Adipose tissue (tissue), 3 donors: ENCODE measurements around the gene ZNF616. TPM values are rescaled to one million over a fixed set of nuclear protein-coding genes. Genes with fewer than 3 reads are reported as not detected.
"Not testable (repeated sequence)": the region's sequence is repeated elsewhere in the genome, so short reads cannot be mapped to it uniquely, and the experiment has no call there.

Source experiments
- H3K27ac ChIP-seq: one replicate; pipeline ENCODE4 v1.5.1; 2013; ENCODE audit warnings: low read depth, low read length
- WGBS, 3 donors: extraction: QIAGEN DNeasy Blood & Tissue Kit; methylation state at CpG; one replicate each; pipeline ENCODE4 v1.1.7; 2013; 5-methylcytosine and 5-hydroxymethylcytosine counted together
- polyA plus RNA-seq, 3 donors: library from polyadenylated mRNA; stranded (reverse); fragments of 200-250 nt; gene quantifications; one replicate each; pipeline ENCODE4 v1.2.3, GENCODE V29; 2013
- donor health status: healthy with polysubstance abuse.
- donor health status: Bipolar disorder and iron deficiency.
- donor health status: healthy.

ZNF616 gene
- polyA plus RNA-seq, 3 donors: 2.1 to 3.2 (median 2.2) TPM

- WGBS, 3 donors: 97 to 98% (median 98%) methylated on average over 12 of the region's 12 CpGs
- H3K27ac ChIP-seq: no peak overlapping the region
Observed at GRCh38 chr19:52115526-52116053, 24.1 kb downstream of the ZNF616 start.

- H3K27ac ChIP-seq: no peak overlapping the region
- 98 to 99% (median 99%) methylated on average over 5 of the region's 5 CpGs for WGBS, 3 donors
Observed at GRCh38 chr19:52114691-52115090, 25.0 kb downstream of the ZNF616 start.

DNA sequence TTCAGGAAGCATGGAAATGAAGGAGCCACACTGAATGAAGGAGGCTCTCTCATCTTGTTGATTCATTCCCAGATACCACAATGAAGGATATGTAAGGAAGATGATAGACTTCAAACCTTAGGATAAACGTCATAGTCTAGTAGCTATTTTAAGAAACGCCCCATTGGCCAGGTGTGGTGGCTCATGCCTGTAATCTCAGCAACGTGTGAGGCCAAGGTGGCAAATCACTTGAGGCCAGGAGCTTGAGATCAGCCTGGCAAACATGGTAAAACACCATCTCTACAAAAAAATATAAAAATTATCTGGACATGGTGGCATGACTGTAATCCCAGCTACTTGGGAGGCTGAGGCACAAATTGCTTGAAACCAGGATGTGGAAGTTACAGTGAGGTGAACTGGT is 27.1 kb downstream of the ZNF616 start:
- 86 to 91% (median 89%) methylated on average over 3 of the region's 3 CpGs for WGBS, 3 donors
- no peak overlapping the region for H3K27ac ChIP-seq

DNA sequence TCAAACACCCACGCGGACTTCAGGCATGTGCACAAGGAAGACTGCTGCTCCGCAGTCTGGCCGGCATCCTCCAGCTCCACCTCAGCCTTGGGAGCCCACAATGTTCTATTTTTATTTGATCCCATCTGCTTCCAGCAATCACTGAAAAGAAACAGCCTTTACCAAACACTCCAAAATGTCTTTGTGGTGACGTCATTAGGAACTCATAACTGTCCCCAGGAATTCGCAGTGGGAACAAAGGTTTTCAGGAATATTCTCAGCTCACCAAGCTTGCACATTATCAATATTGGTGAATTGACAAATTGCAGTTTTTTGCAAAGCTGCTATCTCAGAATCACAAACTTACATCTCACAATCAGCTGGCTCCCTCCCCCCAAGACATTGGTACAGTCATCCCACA is 29.0 kb downstream of the ZNF616 start:
- H3K27ac ChIP-seq: no peak overlapping the region
- 88 to 94% (median 92%) methylated on average over 6 of the region's 6 CpGs for WGBS, 3 donors

GRCh38 chr19:52102782-52103181 is 37.0 kb downstream of the ZNF616 start:
- H3K27ac ChIP-seq: no peak overlapping the region
- 100% methylated on average over 1 of the region's 1 CpG for WGBS, 3 donors

- WGBS, 3 donors: 75 to 83% (median 78%) methylated on average over 2 of the region's 2 CpGs
- no peak overlapping the region for H3K27ac ChIP-seq
Observed at GRCh38 chr19:52101866-52102562, 37.7 kb downstream of the ZNF616 start.

GRCh38 chr19:52099497-52100138 is 40.1 kb downstream of the ZNF616 start:
- WGBS, 3 donors: 87 to 90% (median 89%) methylated on average over 2 of the region's 2 CpGs
- no peak overlapping the region for H3K27ac ChIP-seq

GRCh38 chr19:52096416-52096815 is 43.3 kb downstream of the ZNF616 start:
- WGBS, 3 donors: 83 to 98% (median 85%) methylated on average over 3 of the region's 3 CpGs
- H3K27ac ChIP-seq: not testable (repeated sequence)

DNA sequence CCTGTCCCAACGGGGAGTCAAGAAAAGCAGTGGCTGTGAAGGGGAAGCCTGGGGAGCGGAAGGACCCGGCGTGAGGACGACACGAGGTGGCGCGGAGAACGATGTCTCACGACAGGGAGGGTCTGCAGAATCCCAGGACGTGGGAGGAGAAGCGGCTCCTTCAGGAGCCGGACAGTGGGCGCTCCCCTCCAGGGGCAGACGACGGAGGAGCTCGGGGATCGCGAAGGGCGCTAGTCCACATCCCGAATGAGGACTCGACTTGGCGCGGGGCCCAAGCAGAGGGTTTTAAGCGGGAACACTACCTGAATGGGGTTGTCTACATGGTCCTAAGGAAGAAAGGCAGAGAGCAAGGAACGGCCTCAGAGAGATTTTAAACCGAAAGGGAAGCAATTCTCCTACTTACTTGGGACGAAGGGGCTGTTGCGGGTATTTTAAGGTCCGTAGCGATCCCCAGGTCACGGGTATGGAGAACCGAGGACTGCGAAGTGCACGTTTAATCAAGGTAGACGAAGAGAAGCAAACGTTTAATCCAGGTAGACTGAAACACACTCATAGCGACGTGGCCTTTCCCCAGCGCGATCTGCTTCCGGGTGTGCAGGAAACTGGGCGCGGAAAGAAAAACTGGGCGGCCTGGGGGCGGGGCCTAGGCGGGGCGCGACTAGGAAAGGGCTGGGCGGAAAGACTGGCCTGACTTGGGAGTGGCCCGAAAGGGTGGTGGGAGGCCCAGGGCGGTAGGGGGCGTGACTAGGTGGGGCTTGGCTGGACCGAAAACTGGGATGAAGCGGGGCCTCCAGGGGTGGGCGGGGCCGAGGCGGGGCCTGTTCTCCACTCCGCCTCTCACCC is 44.3 kb downstream of the ZNF616 start, which contains the start of gene ZNF841:
Gene ZNF841, minus strand, starts transcription at position 594 of the 843 bp plus-strand sequence. CDS start 10,964 bp downstream, outside the sequence.
- H3K27ac ChIP-seq: no peak within 1 kb of the TSS
- WGBS, 3 donors: 0 to 2% (median 1%) methylated on average over 57 to 59 of the region's 59 CpGs

DNA sequence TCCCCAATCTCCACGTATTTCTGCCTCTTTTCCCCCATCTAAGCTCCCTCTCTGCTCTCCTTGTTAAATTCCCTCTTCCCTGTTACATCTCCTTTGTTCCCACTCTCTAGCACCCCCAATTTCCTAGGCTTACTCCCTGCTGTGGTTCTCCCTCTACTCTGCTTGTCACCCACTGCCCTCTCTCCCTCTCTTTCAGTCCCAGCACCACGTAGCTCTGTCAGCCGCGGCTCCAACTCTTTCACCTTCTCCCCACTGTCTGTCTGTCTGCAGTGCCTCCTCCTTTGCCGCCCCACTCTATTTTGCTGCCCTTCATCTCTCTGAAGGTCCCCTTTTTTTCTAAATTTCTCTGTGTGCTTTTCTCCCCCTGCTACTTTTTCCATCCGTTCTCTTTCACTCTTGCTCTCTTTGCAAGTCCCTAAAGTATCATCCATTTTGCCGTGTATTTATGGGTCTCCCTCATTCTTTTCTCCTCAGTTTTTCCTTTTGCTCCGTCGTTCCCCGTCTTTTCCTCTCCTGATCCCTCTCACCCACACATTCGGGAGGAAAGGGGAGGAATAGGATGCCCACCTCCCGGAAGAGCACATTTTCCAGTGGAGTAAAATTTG is 45.1 kb downstream of the ZNF616 start:
- H3K27ac ChIP-seq: no peak overlapping the region
- WGBS, 3 donors: 5 to 15% (median 14%) methylated on average over 12 of the region's 12 CpGs

DNA sequence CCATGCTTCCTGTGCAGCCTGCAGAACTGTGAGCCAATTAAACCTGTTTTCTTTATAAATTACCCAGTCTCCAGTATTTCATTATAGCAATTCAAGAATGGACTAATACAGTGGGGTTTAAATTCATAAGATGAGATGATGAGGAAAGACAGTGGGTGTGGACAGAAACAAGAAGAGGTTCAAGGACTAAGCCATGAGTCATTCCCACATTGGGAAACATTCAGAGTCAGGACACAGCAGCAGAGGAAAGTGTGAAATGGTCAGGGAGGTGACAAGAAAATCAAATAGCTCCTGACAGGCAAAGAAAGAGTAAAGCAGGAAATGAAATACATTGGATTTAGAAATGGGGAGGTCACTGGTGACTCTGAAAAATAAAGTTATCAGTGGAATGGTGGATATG is 53.3 kb downstream of the ZNF616 start:
- H3K27ac ChIP-seq: no peak overlapping the region

DNA sequence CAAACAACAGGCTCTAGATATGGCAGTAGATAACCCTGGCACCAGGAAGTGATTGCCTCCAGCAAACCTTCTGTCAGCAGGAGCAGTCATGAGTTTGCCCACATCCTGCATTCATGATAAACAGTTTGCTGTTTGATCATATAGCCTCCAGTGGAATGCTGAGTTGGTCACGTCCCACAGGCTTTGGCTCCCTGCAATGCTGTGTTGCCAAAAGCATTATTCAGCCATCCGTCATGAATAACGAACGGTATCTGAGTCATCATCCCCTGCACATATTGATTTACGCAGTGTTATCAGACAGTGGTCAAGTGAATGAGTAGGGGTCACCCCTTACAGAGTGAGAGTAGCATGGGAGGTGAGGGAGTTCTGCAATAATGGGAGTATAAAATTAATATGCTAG is 69.2 kb downstream of the ZNF616 start:
- 94 to 99% (median 97%) methylated on average over 5 of the region's 5 CpGs for WGBS, 3 donors
- no peak overlapping the region for H3K27ac ChIP-seq

GRCh38 chr19:52069653-52070052 is 70.1 kb downstream of the ZNF616 start:
- no peak overlapping the region for H3K27ac ChIP-seq
- 83 to 96% (median 84%) methylated on average over 2 of the region's 2 CpGs for WGBS, 3 donors

DNA sequence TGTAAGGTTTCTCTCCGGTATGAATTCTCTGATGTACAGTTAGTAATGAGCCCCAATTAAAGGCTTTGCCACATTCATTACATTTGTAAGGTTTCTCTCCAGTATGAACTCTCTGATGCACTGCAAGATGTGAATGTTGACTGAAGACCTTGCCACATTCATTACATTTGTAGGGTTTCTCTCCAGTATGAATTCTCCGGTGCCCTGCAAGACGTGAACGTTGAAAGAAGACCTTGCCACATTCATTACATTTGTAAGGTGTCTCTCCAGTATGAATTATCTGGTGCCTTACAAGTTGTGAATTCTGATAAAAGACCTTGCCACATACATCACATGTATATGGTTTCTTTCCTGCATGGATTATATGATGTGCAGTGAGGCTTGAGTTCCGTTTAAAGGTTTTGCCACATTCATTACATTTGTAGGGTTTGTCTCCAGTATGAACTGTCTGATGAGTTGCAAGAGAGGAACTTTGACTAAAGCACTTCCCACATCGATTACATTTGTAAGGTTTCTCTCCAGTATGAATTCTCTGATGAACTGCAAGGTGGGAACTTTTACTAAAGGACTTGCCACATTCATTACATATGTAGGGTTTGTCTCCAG is 73.4 kb downstream of the ZNF616 start:
- H3K27ac ChIP-seq: no peak overlapping the region
- WGBS, 3 donors: 97 to 98% (median 98%) methylated on average over 6 of the region's 6 CpGs

DNA sequence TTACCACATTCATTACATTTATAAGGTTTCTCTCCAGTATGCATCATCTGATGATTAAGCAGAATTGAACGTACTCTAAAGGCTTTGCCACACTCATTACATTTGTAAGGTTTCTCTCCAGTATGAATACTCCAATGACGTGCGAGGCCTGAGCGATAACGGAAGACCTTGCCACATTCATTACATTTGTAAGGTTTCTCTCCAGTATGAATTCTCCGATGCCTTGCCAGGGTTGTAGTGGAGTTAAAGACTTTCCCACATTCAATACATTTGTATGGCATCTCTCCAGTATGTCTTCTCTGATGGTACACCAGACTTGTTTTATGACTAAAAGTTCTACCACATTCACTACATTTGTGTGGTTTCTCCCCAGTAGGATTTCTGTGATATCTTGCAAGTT is 74.3 kb downstream of the ZNF616 start:
- 96 to 99% (median 98%) methylated on average over 6 of the region's 6 CpGs for WGBS, 3 donors
- H3K27ac ChIP-seq: no peak overlapping the region
